ENCODE measurements around the gene PRKG1.

Gene PRKG1

GRCh38 chr10:51620131-51620530, 545.8 kb downstream of the PRKG1 start:
- peak; percentile 6 for FAIRE-seq

GRCh38 chr10:51624013-51624412, 549.7 kb downstream of the PRKG1 start:
- FAIRE-seq, result no peak

DNA sequence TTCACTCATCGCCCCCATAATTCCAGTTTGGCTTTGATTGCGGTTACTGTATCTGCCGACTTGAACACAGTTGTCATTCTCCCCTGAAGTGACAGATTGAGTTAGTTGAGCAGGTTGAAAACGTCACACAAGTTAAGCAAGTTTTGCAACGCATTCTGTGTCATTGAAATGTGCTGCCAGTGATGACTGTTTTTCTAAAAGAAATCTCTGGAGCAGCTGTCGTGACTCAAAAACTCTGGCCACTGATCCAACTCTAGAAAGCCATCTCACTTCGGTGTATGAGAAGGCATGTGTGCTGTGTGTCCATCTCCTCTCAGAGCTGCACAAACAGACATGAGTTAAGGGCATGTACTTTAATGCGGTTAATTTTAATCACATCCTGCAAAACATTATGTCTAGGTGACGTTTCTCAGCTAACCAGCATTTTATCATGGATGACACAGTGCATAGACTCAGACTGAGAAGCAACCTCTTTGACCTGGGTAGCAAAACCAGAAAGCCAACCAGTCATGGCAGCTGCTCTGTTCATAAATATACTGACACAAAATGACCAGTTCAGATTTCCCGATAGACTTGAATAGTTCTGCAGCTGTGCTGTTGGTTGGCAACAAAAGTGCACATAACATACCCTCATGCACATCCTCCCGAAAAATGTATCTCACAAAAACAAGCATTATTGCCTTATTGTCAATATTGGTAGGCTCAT, 555.8 kb downstream of the PRKG1 start:
- no peak for FAIRE-seq

GRCh38 chr10:51630640-51631005, 556.3 kb downstream of the PRKG1 start:
- no peak for FAIRE-seq

DNA sequence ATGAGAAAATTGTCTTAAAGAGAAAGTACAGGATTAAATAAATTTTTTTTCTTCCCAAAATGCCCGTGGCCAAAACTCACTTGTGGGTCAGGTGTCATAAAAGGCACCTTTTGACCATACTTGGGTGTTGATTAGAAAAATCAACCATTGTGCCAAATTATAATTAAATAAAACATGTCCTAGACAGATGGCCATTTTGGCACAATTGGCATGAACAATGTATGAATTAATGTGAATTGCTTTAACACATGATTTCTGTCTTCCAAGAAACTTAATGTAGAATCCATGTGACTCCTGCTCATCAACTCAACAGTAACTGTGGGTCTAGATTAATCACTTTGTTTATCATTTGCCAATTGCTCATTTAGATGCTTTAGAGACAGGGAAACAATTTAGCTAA, 561.1 kb downstream of the PRKG1 start:
- FAIRE-seq, result no peak

DNA sequence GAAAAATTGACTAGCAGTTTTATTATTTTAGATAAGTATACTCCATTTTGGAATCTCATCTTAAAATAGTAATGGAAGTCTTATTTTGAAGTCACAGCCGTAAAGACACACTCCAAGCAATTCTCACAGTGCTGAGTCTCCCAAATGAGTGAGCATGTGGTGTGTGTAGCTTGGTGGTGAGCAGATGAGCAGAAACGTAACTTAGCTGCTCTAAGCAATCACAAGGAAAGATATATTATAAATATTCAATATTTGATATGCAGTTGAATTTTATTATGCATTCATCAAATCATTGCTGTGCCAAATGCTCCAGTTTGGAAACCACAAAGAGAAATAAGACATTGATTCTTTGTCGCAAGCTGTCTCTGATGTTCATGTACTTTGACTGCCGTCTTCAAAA, 563.9 kb downstream of the PRKG1 start:
- FAIRE-seq, result no peak

- FAIRE-seq, result no peak
These were observed 564.5 kb downstream of the PRKG1 start for GRCh38 chr10:51638737-51639136.

DNA sequence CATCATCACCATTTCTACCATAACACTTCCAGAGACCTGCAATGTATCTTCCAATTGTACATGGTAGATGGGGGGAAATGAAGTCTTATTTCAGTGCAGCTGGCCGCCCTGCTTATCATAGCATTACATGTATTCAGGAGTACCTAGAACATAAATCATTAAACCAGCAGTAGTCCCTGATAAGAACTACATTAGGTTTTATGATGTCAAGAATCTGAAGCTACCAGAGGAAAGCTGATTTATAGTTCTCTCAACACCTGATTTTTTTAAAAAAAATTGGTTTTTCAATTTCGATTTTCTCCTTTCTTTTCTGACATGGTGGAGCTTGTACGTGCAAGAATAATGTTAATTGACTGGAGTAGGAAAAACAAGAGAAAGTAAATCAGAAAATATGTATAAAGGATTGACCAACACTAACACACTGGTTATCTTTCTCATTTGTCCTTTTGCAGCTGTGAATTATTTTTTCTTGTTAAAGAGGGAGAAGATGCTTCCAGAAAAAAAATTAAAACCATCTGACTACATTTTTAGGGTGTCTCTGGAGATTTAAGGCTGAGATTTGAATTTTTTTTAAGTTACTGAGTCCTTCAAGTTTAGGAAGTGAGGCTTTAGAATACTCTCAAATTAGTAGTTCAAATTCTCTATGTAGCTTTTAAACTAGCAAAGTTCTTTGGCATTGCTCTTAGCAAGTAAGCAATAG, 566.0 kb downstream of the PRKG1 start:
- FAIRE-seq, result no peak

DNA sequence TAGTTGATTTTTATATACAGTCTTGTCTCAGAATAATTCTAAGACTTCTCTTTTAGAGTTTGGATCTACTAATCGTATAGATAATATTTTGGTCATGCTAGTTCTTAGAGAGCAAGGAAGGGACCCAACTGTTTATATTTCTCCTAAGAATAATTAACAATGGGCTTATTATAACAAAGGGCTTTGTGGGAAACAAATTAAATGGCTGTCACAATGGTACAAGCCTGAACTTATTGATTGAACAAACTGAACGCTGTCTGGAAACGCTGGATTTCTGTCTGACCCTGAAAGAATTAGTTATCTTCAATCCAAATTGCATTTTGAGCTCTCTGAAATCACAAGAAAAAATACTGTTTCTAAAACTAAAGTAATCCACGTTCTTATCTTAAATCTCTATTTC, 568.3 kb downstream of the PRKG1 start:
- no peak for FAIRE-seq

GRCh38 chr10:51643734-51644133, 569.4 kb downstream of the PRKG1 start:
- no peak for FAIRE-seq

- FAIRE-seq, result no peak
These were observed 574.8 kb downstream of the PRKG1 start for GRCh38 chr10:51649064-51649463.

DNA sequence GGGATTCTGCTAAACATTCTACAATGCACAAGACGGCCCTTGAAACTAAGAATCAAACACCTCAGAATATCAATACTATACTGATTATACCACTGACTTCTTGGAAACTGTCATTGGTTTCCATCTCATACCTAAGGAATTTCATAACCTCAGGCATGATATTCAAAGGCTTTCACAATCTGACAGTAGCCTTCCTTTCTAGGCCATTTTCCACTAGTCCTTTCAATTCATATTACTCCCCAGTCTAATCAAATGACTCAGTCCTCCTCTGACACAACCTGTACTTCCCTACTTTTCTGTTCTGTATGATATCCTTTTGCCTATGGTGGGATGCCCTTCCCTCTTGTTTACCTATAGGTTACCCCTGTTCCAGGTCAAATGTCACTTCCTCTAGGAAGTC, 576.8 kb downstream of the PRKG1 start:
- no peak for FAIRE-seq

- FAIRE-seq, result no peak
These were observed 578.7 kb downstream of the PRKG1 start for GRCh38 chr10:51653025-51653424.

GRCh38 chr10:51654918-51655317, 580.6 kb downstream of the PRKG1 start:
- no peak for FAIRE-seq

GRCh38 chr10:51656503-51656902, 582.2 kb downstream of the PRKG1 start:
- FAIRE-seq, result no peak

DNA sequence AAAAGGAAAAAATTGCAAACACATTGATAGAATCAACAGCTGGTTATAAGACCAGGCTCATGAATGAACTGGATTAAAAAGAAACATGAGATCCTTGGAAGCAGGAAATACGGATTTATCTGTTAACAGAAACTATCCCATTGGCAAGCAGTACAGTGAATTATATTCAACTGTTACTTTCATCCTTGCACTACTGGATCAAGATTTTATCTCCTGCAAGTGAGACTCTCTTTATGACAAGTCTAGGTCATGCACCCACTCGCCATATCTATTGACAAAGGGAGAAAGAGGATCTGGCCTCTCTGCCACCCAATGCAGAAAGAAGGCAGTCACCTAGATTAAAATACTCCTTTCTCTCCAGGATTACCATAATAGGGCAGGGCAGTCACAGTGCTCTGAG, 583.7 kb downstream of the PRKG1 start:
- FAIRE-seq, result no peak

- no peak for FAIRE-seq
These were observed 585.1 kb downstream of the PRKG1 start for GRCh38 chr10:51659344-51659743.

GRCh38 chr10:51663086-51663485, 588.8 kb downstream of the PRKG1 start:
- no peak for FAIRE-seq

DNA sequence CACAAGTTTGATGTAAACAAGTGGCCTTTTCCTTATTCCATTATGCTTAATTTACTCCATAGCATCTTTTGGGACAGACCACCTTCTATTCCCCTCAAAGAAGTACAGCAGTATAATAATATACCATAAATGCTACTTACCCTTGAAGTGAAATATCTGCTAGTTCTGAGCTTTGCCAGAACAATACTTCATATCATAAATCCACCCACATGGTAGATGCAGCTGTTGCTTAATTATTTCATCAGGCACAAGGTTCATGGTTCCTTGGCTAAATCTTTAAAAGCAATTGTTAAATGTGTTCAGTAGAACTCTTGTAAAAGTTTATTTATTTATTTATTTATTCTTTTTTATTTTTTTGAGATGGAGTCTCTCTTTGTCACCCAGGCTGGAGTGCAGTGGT, 592.2 kb downstream of the PRKG1 start:
- no peak for FAIRE-seq

GRCh38 chr10:51667678-51668335, 593.5 kb downstream of the PRKG1 start:
- no peak for FAIRE-seq

- no peak for FAIRE-seq
These were observed 594.0 kb downstream of the PRKG1 start for GRCh38 chr10:51668336-51668689.

- no peak for FAIRE-seq
These were observed 594.8 kb downstream of the PRKG1 start for GRCh38 chr10:51669041-51669440.

DNA sequence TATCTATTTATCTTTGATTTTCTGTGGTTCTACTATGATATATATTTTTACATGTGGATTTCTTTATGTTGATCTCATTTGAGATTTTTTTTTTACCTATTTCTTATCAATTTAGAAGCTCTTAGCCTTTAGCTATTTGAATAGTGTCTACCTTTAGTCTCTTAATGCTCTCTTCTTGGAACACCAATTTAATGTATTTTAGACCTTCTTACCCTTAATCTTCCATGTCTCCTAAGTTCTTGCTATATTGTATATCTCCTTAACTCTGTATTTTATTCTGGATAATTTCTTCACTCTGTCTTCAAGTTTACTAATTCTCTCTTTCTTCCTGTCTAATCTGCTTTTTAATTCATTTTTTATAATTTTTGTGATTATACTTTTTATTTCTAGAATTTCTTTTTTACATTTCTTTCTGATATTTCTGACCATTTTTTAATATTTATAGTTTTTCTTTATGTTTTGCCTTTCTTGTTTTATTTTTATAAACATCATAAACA, 597.8 kb downstream of the PRKG1 start:
- FAIRE-seq, result peak; percentile 89

DNA sequence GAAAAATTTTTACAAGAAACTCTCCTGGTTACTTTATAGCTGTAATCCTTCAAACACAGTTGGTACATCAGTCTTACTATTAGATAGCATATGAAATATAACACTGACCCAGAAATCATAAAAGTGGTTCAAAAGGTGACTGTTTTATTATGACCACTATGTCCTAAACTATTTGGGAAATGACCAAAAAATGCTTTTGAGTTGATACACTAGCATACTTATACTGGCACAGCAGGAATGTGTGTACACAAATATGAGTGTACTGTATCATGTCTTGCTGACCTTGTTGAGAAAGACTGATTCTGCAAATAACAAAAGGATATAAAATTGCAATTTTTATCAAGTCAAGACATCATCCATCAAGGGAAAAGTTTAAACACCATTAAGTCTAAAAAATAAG, 600.8 kb downstream of the PRKG1 start:
- FAIRE-seq, result no peak
